H1 (cell line): ENCODE results near the gene RHBDD2. TPM values are rescaled to one million over a fixed set of nuclear protein-coding genes. Genes with fewer than 3 reads are reported as not detected.

Source experiments
- BACH1 ChIP-seq: IDR thresholded peaks from 2 replicates; pipeline ENCODE4 v1.6.1; 2012; ENCODE audit warnings: low read length, improper control_type of control experiment
- CHD1 ChIP-seq: IDR thresholded peaks from 2 replicates; pipeline ENCODE4 v1.6.1; 2012; ENCODE audit warnings: low read depth, low read length, improper control_type of control experiment
- FOSL1 ChIP-seq: IDR thresholded peaks from 2 replicates; pipeline ENCODE4 v1.6.1; 2011; ENCODE audit warnings: mild to moderate bottlenecking, low read depth, low read length, moderate library complexity; ENCODE audit not compliant: insufficient read depth
- MAFK ChIP-seq: IDR thresholded peaks from 2 replicates; pipeline ENCODE4 v1.6.1; 2012; ENCODE audit warnings: low read depth, mild to moderate bottlenecking, improper control_type of control experiment, low read length
- SP4 ChIP-seq: IDR thresholded peaks from 2 replicates; pipeline ENCODE4 v1.6.1; 2012; ENCODE audit warnings: low read length, inconsistent platforms
- polyA plus RNA-seq, 7 experiments: library from polyadenylated mRNA; depleted of rRNA in 3 of 7; stranded (reverse) in 5 of 7; unstranded in 2 of 7; fragments of >200 nt in 5 of 7; fragments of 200-250 nt in 2 of 7; gene quantifications; 1 replicate in 5 of 7; 2 replicates in 1 of 7; 4 replicates in 1 of 7; pipeline versions ENCODE4 v1.2.1 to v1.2.3, GENCODE V29; 2011 to 2013; ENCODE audit warnings: missing spikeins in 2 of 7, mixed read lengths in 2 of 7
- total RNA-seq: library from RNA; stranded (reverse); fragmentation: NEBNext Ultra II Directional; extraction: Animal tissue kit (Norgen Biotek cat#: 25700); gene quantifications from 2 replicates; pipeline ENCODE4 v1.2.1, GENCODE V29; 2021

The RHBDD2 gene
- total and polyA plus RNA-seq, 2 of the 8 experiments (the other 6 are each of a cell fraction or from before 2014, with no cell fraction given): 28.3 to 65.5 TPM

GRCh38 chr7:75925717-75926435 lies 47.0 kb downstream of the RHBDD2 start (continued):
- TF ChIP-seq SP4: no peak
- no peak for TF ChIP-seq BACH1
- TF ChIP-seq MAFK: no peak
- no peak for TF ChIP-seq CHD1
- TF ChIP-seq FOSL1: no peak
